Inflammatory macrophage treated with lipopolysaccharide for 4 hours (primary cell): Measurements from ENCODE around the gene HEPACAM2.

Source experiments
- DNase-seq: peaks from one replicate; pipeline ENCODE4 v3.0.0-alpha.2; 2020

HEPACAM2 gene

DNA sequence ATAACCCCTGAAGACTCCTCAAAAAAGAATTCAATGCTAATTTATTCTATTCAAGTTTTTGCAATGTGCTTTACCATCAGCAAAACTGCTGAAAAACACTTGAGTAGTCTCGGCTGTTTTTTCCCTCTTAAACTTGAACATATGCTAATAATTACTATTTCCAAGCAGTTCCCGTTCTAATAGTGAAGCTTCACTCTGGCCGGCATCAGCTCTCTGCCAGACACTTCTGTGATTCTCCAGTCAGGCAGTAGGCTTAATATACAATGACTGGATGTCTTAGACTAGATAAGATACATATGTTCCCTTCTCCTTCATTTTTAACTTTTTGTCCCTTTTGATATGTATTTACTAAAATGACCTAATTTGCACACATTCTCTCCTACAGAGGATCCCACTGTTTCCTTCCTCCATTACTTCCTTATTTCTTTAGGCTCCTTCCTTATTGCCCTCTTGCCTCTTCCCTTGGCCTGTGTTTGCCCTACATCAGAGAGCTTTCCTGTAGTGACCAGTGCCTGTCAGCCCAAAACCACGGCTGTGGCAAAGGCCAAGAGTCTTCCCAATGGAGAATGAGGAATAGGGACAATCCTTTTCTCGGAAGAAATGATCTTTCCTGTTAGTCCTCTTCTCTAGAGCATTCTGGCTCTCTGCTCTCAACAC, 23.5 kb downstream of the HEPACAM2 start:
- peak; percentile 40 for DNase-seq

DNA sequence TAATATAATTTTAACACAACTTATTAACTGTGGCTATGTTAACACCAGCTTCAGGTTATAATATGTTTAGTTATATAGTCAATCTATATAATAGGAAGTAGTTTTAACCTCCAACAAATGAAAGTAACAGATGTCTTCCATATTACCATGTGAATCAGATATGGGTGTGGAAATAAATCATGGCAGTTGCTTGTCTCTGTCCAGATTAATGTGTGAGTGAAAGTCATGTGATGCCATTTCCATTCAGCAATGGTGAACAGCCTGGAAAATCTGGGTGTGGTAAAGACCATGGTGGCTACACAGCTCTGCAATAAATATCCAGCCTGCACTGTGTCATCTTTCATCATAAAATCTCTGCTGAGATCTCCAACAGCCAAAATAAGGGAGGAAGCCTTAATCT, 27.8 kb downstream of the HEPACAM2 start:
- peak; percentile 33 for DNase-seq

DNA sequence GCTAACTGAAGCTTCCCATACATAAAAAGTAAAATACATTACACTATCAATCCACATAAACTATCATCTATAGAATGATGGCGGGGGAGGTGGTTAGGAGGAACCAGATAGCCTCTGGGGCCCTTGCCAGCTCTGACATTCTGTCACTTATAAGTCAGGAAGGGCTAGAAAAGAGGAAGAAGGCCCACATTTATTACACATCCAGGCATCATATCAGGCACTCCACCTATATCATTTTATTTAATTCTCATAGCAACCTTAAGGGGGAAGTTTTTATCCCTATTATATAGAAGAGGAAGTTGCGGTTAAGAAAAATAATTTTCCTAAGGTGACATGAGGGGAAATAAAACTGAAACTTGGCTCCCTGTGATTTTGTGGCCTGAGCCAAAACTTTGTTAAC, 29.9 kb downstream of the HEPACAM2 start:
- DNase-seq, result peak; percentile 68

DNA sequence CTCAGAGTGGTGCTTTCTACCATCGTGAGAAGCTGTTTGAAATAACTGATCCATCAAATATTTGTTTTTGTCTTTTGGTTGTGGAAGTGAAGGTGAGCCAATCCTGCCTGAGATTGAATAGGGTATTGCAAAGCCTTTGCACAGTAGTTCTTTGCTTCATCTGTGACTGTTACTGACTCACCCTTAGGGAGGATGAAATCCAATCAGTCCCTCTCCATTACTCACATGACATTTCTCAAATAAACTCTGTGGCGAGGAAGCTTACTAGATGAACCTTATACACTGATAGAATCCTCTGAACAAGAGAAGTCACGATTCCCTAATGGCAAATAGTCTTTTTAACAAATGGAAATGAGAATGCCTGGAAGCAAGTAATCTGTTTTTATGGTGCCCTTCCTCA, 31.9 kb downstream of the HEPACAM2 start:
- DNase-seq, result peak; percentile 73

DNA sequence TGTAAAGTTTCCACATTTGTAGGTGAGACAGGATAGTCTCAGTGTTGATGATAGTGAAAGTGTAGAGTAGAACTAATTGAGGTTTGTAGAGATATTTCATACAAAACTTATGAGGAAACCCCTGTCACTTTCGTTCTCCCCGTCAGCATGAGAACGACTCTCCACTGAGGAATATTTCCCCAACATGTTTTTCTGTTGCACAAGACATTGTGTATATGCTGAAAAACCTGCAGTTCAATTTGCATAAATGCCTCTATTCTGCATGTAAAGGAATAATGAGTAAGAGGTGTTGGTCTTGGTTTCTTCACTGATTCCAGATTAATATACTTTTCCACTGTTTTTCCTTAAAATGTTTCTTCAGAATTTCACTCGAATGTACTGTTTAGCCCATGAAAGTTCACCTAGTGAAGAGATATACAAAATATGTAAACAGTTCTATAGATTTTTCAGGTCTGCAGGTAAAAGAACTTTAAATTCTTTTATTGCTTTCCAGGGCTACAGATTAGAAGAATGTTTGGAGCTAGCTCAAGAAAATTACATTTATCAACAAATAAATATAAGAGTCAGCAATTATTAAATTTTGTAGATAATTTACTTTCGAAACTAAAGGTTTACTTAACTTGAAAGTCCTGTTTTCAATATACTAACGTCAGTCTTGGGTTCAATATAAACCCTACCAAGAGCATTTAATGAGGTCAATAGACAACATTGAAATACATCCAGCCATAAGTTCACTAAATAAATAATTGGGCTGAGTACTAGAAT, 37.2 kb downstream of the HEPACAM2 start:
- DNase-seq, result peak; percentile 73

DNA sequence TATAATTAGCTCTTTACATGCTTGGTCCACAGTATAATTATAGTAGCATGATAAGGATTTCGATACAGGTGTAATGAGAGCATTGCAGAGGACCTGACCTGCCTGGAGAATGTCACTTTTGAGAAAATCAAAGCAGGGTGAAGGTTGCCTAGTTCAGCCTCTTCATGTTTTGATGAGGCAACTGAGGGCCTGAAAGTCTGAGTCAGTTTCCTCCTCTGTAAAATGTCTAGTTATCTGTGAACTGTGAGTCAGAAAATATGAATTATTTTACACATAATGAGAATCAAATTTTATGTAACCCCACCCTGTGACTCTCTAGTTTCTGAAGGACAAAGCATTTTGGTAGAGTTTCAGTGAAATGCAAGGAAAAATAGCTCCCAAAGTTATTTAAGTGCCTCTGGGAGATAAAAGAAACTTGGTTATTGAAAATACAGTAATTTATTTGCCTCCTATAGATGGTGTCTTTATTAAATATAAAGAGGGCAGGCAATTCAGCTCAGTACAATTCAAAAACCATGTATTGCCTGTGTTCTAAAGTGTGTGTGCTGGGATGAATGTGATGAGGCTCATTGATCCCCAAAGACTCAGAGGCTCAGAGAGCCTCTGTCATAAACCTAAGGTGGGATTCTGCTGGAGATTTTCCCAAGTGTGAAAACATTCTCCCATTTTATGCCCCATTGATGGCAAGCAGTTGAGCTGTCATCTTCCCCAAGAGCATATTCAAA, 40.8 kb downstream of the HEPACAM2 start:
- peak; percentile 56 for DNase-seq

DNA sequence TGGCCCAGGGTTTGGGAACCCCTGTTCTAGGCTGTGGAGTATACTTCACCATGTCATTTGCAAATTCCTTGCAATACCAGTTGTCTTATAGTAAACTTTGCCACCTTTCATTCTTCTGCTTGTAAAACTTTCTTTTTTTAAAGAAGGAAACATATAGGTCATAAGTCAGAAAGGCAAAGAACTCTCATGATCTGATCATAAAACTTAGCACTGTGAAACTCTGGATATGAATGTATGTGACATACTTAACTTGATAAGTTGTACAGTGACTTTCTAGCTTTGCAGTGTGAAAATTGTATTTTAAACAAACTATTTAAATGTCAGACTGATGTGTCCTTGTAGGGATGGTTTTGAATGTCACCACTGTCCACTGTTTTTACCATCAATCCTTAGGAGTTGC, 47.1 kb downstream of the HEPACAM2 start:
- DNase-seq, result no peak

DNA sequence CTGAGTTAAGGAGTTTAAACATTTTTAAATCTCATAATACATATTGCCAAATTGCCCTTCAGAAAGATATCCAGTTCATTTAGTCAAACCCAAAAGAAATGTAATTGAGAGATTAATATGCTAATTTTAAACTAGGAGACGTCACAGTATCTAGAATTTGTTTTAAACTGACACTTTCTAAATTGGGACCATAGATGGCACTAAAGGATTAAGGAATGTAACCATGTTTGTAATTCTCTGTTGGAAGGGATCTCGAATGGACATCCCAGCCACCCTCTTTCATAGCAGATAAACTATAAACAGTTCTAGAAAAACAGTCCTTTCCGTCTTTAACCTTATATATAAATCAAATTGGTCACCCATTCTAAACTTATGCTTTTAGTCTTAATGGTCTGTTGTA, 48.1 kb downstream of the HEPACAM2 start:
- DNase-seq, result peak; percentile 54

DNA sequence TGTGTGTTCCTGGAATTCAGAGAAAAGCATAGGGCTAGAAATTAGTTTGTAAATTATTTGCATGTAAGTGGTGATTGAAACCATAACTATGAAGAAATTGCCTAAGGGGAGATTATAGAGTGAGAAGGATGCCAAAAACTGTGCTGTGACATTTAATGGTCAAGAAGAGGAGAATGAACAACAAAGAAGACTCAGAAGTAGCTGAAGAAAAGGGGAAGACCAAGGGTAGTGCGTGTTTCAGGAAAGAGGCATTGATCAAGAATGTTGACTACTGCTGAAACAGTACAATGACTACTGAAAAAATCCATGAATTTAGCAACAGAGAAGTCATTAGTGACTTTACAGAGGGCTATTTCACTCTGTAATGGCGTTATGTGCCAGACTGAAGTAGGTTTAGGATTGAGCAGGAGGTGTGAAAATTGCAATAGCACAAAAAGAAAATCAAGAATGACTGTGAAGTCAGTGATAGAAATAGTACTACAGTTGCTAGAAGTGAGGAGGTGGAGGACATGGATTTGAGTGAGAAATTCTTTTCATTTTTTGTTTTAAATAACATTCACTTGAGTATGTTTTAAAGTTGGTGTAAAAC, 49.2 kb downstream of the HEPACAM2 start:
- peak; percentile 68 for DNase-seq

DNA sequence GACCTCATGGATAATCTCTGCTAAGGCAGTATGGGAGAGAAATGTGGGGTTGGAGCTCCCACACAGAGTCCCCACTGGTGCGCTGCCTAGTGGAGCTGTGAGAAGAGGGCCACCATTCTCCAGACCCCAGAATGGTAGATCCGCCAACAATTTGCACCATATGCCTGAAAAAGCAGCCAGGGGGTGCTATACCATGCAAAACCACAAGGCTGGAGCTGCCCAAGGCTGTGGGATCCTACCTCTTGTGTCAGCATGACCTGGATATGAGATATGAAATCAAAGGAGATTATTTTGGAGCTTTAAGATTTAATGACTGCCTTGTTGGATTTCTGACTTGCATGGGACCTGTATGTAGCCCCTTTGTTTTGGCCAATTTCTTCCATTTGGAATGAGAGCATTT, 51.0 kb downstream of the HEPACAM2 start:
- no peak for DNase-seq

DNA sequence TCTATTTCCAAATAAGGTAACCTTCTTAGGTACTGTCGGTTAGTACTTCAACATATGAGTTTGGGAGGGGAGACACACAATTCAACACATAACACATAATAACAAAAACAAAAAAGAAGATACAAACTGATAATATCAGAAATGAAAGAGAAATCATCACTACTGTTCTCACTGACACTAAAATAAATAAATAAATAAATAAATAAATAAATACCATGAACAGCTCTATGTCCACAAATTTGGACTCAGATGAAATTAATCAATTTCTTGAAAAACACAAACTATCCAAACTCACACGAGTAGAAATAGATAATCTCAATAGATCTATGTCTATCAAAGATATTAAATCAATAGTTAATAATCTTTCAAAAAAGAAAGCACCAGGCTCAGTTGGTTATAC, 53.6 kb downstream of the HEPACAM2 start:
- no peak for DNase-seq

DNA sequence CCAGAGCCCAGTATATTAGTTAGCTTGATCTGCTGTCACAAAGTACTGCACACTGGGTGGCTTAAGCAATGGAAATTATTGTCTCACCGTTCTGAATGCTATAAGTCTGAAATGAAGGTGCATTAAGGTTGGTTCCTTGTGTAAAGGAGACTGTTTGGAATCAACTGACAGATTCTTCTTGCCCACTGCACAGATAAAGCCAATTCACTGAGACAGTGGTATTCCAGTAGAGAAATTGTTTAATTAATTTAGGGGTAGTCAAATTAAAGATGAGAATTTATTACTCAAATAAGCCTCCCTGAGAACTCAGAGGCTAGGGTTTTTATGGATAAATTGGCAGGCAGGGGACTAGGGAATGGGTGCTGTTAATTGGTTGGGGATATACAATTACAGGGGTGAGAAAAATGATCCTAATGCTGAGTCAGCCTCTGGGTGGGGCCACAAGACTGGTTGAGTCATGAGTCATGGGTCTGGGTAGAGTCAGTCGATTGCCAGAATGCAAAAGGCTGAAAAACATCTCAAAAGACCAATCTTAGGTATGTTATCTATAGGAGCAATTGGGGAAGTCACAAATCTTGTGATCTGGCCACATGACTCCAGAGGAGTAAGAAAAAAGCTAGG, 54.6 kb downstream of the HEPACAM2 start:
- peak; percentile 37 for DNase-seq

DNA sequence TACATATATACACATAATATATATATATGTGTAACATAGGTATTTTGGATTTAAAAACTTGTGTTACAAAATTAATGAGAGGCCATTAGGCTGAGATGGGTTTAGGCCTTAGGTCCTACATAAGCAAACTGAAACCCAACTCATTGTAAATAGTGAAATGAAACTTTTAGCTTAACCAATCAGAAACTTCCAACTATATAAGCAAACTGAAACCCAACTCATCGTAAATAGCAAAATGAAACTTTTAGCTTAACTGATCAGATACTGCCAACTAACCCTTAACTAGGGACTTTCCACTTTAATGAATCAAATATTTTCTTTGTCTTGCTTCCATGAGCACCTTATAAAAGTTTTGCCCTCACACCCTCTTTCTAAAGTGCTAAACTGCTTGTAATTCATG, 60.8 kb downstream of the HEPACAM2 start:
- peak; percentile 92 for DNase-seq

DNA sequence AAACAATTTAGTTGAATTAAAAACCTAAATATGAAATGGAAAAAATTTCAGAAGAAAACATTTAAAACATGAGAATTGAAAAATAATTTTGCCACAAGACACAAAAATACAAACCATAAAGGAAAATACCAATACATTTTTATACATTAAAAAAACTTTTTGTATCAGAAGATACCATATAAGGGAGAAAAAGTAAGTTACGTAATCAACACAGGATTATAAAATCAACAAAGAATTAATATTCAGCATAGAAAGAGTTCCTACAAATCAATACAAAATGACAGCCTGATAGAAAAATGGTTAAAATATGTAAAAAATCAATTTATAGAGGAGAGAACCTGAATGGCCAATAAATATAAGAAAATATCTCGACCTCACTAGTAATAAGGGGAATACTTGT, 61.5 kb downstream of the HEPACAM2 start:
- no peak for DNase-seq

DNA sequence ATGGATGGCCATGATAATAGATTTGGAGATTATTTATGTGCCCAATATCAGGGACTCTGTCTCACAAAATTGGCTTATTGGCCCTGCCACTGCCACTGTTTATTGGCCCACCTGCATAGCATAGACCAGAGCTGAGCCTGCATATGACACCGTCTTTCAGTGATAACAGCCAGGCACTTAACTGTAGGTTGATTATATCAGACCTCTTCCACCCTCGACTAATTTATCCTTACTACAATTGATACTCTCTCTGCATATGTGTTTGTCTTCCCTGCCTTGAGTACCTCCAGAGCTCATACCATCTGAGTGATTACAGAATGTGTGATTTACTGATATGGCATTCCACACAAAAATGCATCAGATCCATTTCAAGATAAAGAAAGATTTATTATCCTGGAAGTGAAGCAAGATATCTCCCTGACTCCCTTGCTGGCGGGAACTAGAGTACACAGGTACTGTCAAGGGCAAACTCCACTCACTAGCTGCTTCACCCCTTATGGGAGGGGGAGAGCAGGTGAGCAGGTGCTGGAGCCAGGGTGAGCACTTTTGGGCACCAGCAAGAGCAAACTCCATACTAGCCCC, 65.0 kb downstream of the HEPACAM2 start:
- no peak for DNase-seq

DNA sequence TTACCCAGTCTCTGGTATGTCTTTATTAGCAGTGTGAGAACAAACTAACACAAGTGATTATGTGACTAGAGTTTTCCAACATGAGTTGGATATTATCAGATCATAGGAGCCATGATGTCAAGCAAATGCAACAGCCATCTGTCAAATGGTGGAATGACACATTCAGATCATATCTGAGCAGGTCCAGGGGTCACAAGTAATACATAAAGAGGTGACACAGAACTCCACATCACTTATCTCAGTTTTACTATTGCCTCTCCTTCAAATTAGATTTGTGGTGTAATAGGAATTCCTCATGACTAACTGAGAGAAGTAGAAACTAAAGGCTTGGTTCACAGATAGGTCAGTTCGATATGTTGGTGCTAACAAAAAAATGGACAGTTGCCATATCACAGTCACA, 65.9 kb downstream of the HEPACAM2 start:
- DNase-seq, result no peak

DNA sequence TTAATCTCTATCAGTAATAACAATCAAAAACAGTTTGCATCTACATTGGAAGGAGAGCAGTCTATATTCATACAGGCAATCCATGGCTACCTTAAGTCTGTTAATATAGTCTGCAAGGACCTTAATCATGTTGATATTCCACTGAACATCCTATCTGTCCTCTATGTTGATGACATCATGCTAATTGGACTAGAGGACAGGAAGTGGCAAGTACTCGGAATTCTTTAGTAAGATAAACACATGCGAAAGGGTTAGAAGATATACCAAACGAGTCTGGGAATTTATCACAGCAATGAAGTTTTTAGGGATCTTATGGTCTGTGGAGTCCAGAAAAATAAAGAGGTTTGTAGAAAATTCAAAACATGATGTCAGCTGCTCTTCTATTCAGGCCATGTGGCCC, 66.8 kb downstream of the HEPACAM2 start:
- no peak for DNase-seq

DNA sequence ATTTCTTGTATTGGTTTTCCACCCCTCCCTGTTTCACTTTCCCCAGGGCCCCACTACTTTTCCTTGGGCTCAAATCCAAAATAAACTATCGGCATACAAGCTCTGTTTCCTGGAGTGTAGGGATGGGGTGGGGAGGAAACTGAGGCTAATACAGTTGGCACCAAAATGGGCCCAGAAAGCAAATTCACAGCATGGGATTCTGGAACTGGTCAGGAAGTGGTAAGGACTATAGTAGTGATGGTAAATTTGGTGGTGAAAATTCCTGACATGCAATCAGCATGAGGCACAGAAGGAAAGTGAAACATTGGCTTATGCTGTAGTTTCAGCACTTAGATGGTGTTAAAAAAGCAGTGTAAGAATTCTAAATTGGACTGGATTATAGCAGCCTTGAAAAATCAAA, 69.4 kb downstream of the HEPACAM2 start:
- no peak for DNase-seq

DNA sequence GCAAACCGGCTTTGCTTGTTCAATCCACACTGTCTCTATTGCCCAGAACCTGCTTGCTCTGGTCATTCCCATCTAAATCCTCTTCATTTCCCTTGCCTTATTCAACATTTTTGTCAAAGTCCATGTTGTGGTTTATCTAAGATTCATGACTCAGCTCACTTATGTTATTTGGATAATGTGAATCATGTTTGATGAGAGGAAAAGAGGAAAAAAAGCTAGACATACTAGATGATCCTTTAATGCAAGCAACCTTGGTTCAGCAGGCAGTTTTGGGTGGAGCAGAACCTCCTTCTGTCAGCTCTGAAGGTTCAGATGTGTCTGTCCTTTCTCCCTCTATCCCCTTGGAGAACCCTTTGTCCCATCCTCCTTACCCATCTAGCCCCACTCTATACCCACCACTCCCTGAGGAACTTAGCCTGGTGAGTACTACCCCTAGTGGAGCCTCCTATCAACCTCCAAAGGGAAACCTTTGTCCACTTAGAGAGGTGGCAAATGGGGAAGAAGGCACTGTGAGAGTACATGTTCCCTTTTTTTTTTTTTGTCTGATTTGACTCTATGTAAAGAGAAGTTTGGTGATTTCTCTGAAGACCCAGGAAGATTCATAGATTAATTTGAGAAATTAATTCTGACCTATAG, 76.0 kb downstream of the HEPACAM2 start:
- peak; percentile 63 for DNase-seq

DNA sequence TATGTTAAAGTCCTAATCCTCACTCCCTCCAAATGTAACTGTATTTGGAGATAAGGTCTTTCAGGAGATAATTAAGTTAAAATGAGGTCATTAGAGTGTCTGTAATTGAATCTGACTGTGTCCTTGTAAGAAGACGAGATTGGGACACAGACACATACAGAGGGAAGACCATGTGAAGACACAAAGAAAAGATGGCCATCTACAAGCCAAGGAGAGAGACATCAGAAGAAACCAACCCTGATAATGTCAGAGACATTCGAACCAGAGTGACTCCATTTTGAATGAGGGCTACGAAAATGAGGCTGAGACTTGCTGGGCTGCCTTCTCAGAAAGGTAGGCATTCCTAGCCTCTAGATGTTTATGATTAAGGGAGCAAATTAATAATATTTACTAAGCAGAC, 77.5 kb downstream of the HEPACAM2 start:
- DNase-seq, result no peak

DNA sequence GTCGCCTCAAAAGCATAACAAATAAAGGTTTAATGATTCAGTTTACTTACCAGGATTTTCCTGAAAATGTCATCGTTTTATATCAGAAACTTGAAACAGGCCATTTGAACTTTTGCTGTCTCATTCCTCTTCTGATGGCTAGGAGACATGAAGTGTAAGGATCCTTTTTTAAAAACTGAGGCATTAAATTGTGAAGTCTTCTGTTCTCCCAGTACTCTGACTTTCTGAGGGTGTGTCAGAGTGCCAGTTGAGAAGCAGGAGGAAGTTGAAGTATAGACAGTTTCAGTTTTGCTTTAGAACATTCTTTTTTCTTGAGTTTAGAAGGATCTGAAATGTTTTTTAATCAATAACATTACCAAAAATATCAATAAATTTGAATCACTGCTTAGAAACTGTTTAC, 78.1 kb downstream of the HEPACAM2 start, which contains the start of gene SAMD9L:
Gene SAMD9L, minus strand, starts transcription at position 242 of the 400 bp plus-strand sequence. CDS start 12,414 bp downstream, outside the sequence.
- peak; percentile 83 for DNase-seq

DNA sequence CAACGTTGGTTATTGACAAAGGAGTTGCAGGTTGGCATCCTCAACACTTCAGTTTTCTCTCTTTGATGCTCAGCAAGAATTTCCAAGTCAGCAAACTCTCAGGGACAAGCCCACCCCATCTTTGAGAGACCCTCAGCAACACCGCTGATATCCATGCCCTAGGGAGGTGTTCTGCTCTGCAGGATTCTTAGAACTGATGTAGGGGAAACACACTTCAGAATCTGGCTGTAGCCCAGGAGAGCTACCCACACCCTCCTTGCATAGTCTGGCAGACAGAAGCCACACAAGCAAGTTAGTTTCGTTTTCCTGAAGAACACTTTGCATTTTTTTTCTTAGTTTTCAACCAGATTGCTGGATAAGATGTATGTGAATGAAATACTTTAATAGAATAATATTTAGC, 78.9 kb downstream of the HEPACAM2 start:
- peak; percentile 75 for DNase-seq
